Naive thymus-derived CD4-positive, alpha-beta T cell (primary cell): ENCODE results near the gene CACNA2D2. TPM values are rescaled to one million over a fixed set of nuclear protein-coding genes. Genes with fewer than 3 reads are reported as not detected.
A peak's percentile ranks its signal among the peaks of the same experiment; 100 is the strongest.

Experiments used
- ATAC-seq: fragments of 150-1000 bp; cut with Tn5 transposase; 2 replicates; pipeline ENCODE4 v1.10.0; 2021; ENCODE audit warnings: mild to moderate bottlenecking, moderate library complexity
- CTCF ChIA-PET: fragments of 350-600 bp; sonication (Branson Sonifier 250); formaldehyde crosslinking; loops from one replicate; lab custom pipeline; 2021; ENCODE audit warnings: antibody characterized with exemption; lab: Charles Lee
- POLR2A ChIA-PET: fragments of 350-600 bp; sonication (Branson Sonifier 250); formaldehyde crosslinking; loops from one replicate; lab custom pipeline; 2021; ENCODE audit warnings: antibody characterized with exemption, inconsistent platforms; lab: Charles Lee
- DNase-seq, 9 donors: peaks; one replicate each; pipeline versions ENCODE4 v3.0.0 to v3.0.0-alpha.2; 2020 to 2022; ENCODE audit warnings: mixed read lengths in 1 of 9
- H3K27ac ChIP-seq: one replicate; pipeline ENCODE4 v1.7.0; 2013; ENCODE audit warnings: mild to moderate bottlenecking, low read depth, low read length, moderate library complexity
- H3K27me3 ChIP-seq, 2 donors: one replicate each; pipeline ENCODE4 v1.7.0; 2013; ENCODE audit warnings: low read length in 2 of 2, mild to moderate bottlenecking in 2 of 2, moderate library complexity in 2 of 2; ENCODE audit not compliant: control insufficient read depth in 2 of 2, insufficient read depth in 2 of 2
- H3K36me3 ChIP-seq, 3 experiments: 1 replicate in 2 of 3; 2 replicates in 1 of 3; pipeline ENCODE4 v1.7.0; 2013; ENCODE audit warnings: low read length in 3 of 3, mild to moderate bottlenecking in 3 of 3, moderate library complexity in 1 of 3; ENCODE audit not compliant: insufficient read depth in 3 of 3, control insufficient read depth in 2 of 3
- H3K4me1 ChIP-seq, 2 donors: one replicate each; pipeline ENCODE4 v1.7.0; 2013; ENCODE audit warnings: low read length in 2 of 2, mild to moderate bottlenecking in 2 of 2, moderate library complexity in 1 of 2; ENCODE audit not compliant: control insufficient read depth in 2 of 2, insufficient read depth in 2 of 2
- H3K4me3 ChIP-seq: 2 replicates; pipeline ENCODE4 v1.7.0; 2013; ENCODE audit warnings: mild to moderate bottlenecking, low read length
- H3K9me3 ChIP-seq, 3 experiments: 1 replicate in 2 of 3; 2 replicates in 1 of 3; pipeline ENCODE4 v1.7.0; 2013; ENCODE audit warnings: low read length in 3 of 3; ENCODE audit not compliant: control insufficient read depth in 2 of 3
- H3K27ac Mint-ChIP-seq, 9 donors: one replicate each; pipeline ENCODE4 v1.8.0; 2020 to 2022; ENCODE audit warnings: mixed read lengths in 9 of 9, mild to moderate bottlenecking in 8 of 9, moderate library complexity in 5 of 9, inconsistent platforms in 2 of 9
- H3K27me3 Mint-ChIP-seq, 5 donors: one replicate each; pipeline ENCODE4 v1.8.0; 2021 to 2022; ENCODE audit warnings: mixed read lengths in 5 of 5, mild to moderate bottlenecking in 1 of 5
- H3K36me3 Mint-ChIP-seq, 5 donors: one replicate each; pipeline ENCODE4 v1.8.0; 2020 to 2022; ENCODE audit warnings: mixed read lengths in 5 of 5, mild to moderate bottlenecking in 3 of 5, inconsistent platforms in 1 of 5
- H3K4me1 Mint-ChIP-seq, 7 donors: one replicate each; pipeline ENCODE4 v1.8.0; 2020 to 2022; ENCODE audit warnings: mixed read lengths in 7 of 7, mild to moderate bottlenecking in 3 of 7, inconsistent platforms in 1 of 7
- H3K4me3 Mint-ChIP-seq, 10 donors: one replicate each; pipeline ENCODE4 v1.8.0; 2020 to 2022; ENCODE audit warnings: mild to moderate bottlenecking in 10 of 10, mixed read lengths in 10 of 10, moderate library complexity in 6 of 10, inconsistent platforms in 2 of 10
- H3K9me3 Mint-ChIP-seq, 11 donors: one replicate each; pipeline ENCODE4 v1.8.0; 2020 to 2022; ENCODE audit warnings: mixed read lengths in 11 of 11, mild to moderate bottlenecking in 4 of 11, inconsistent platforms in 1 of 11, moderate library complexity in 1 of 11
- intact Hi-C, 2 donors: fragments of 100-400 bp; cut with micrococcal nuclease; formaldehyde crosslinking; loops; one replicate each; pipeline ENCODE4 v1.15.1; 2023
- polyA plus RNA-seq, 2 donors: library from polyadenylated mRNA; unstranded; fragments of 300-500 nt; fragmentation: Illumina TruSeq; gene quantifications; one replicate each; pipeline ENCODE4 v1.2.3, GENCODE V29; 2021
- total RNA-seq, 6 experiments: library from RNA in 5 of 6; stranded (reverse) in 5 of 6; gene quantifications; 1 replicate in 5 of 6; 2 replicates in 1 of 6; pipeline ENCODE4 v1.2.3 and lab custom pipeline; 2021 to 2026

The CACNA2D2 gene
- total and polyA plus RNA-seq, 7 experiments from 2014 or later = 0.32 to 6.2 (median 2.0) TPM

GRCh38 chr3:50323092-50323600 lies 180.3 kb downstream of the CACNA2D2 start:
- Histone ChIP-seq H3K36me3 (peaks cover 0 to 18% (median 0%) of the 10 kb centered on the region in 3 experiments), H3K9me3 (no peaks in the 10 kb centered on the region), H3K4me3 (no peak overlapping the region), H3K4me1 (peaks cover 16 to 23% of the 10 kb centered on the region in 2 donors), H3K27ac (no peak overlapping the region), H3K27me3 (no peaks in the 10 kb centered on the region)
- Mint-ChIP-seq H3K36me3 (peaks cover 0 to 4% (median 0%) of the 10 kb centered on the region in 5 donors), H3K9me3 (no peaks in the 10 kb centered on the region), H3K4me1 (peaks cover 17 to 52% (median 43%) of the 10 kb centered on the region in 7 donors), H3K4me3 (peak overlapping the region in 6 of 10 donors; percentile 15 to 48 (median 31)), H3K27ac (peak overlapping the region in 8 of 9 donors; percentile 12 to 81 (median 52)), H3K27me3 (no peaks in the 10 kb centered on the region)
- ATAC-seq = no peak
- DNase-seq = no peak
- CTCF ChIA-PET = interaction anchor here (0.6 to 2.7 kb wide), 5 partner anchors 14 to 231 kb away, joined by 3 to 13 read pairs (median 3); partner anchors contain the start of genes HYAL3, IFRD2 and NAA80
- intact Hi-C loops = no loop called here
- POLR2A ChIA-PET = interaction anchor here (1.3 to 34.0 kb wide), 3 partner anchors 12 to 33 kb away, joined by 3 to 656 read pairs (median 27); partner anchors contain the start of genes CYB561D2, NPRL2, TMEM115 and ZMYND10

DNA sequence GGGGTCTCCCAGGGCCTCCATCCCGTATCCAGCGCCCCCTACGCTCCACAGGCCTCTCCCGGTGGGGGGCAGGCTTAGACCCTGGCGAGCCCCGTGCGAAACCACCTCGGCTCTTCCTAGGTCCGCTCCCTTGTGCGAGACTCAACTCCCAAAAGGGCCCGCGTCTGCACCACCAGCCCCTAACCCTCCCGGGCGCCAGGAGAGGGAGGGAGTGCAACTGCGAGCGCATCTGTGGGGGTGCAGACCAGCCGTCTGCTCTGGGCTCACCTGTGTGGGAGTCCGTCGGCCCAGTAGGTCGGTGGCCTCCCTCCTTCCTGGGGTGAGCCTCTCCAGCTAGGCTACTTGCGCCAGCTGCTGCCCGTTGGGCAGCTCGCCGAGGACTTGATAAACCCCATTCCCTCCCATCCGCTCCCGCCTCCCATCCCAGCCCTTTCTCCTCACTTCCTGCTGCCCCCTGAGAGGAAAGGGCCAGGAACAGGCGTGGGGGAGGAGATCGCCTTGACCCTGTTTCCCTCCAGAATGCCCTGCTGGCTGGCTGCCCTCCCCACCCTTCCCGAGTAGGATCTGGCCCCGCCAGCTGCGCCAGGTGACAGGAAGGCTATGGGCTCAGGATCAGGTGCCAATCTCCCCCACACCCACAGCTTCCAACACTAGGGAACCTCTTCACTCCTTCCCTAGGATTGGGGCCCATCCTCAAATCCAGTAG lies 180.9 kb downstream of the CACNA2D2 start, which contains the start of gene HYAL2:
HYAL2 (minus strand) TSS at position 360 of the 706 bp plus-strand sequence. CDS start 2,256 bp downstream, outside the sequence.
- DNase-seq (no peak), ATAC-seq (no peak)
- no peaks in the 10 kb centered on the region for H3K9me3 Mint-ChIP-seq
- Histone ChIP-seq H3K36me3 (peaks cover 0 to 14% (median 0%) of the 10 kb centered on the region in 3 experiments), H3K27me3 (no peaks in the 10 kb centered on the region), H3K4me1 (peaks cover 15 to 23% of the 10 kb centered on the region in 2 donors), H3K4me3 (peak within 1 kb of the TSS; percentile 97), H3K9me3 (no peaks in the 10 kb centered on the region), H3K27ac (peak within 1 kb of the TSS; percentile 95)
- peaks cover 17 to 49% (median 39%) of the 10 kb centered on the region in 7 donors for H3K4me1 Mint-ChIP-seq
- H3K27me3 Mint-ChIP-seq = no peaks in the 10 kb centered on the region
- POLR2A ChIA-PET = interaction anchor here (1.3 to 34.0 kb wide), 3 partner anchors 14 to 34 kb away, joined by 5 to 656 read pairs (median 27); partner anchors contain the start of genes CYB561D2, NPRL2, RASSF1 and TMEM115
- CTCF ChIA-PET = interaction anchor here (0.6 to 2.7 kb wide), 4 partner anchors 14 to 30 kb away, joined by 3 to 13 read pairs (median 3); partner anchors contain the start of genes HYAL3, IFRD2 and NAA80
- peak within 1 kb of the TSS; percentile 74 to 90 (median 82) for H3K4me3 Mint-ChIP-seq
- intact Hi-C loops = no loop called here
- H3K36me3 Mint-ChIP-seq = peaks cover 0 to 4% (median 0%) of the 10 kb centered on the region in 5 donors
- H3K27ac Mint-ChIP-seq = peak within 1 kb of the TSS; percentile 40 to 96 (median 93)

DNA sequence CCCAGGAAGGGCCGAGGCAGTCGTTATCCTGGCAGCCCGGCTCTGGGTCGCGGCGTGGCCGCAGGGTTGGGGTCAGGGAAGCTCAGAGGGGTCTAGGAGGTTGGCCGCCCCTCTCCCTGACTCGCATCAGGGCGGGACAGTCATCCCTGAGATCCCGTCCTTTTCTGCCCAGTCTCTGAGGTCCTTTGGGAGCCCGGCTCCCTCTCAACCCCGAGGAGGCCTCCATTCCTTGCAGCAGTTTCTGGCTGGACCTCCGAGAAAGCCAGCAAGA lies 181.4 kb downstream of the CACNA2D2 start:
- H3K4me1 ChIP-seq = peaks cover 11 to 23% of the 10 kb centered on the region in 2 donors
- peaks cover 0 to 14% (median 0%) of the 10 kb centered on the region in 3 experiments for H3K36me3 ChIP-seq
- peak overlapping the region; percentile 97 for H3K4me3 ChIP-seq
- DNase-seq (no peak), ATAC-seq (no peak)
- no peaks in the 10 kb centered on the region for H3K27me3 ChIP-seq
- intact Hi-C loops = no loop called here
- Mint-ChIP-seq H3K27me3 (no peaks in the 10 kb centered on the region), H3K9me3 (no peaks in the 10 kb centered on the region), H3K4me3 (peak overlapping the region in 7 of 10 donors; percentile 35 to 90 (median 81)), H3K36me3 (peaks cover 0 to 4% (median 0%) of the 10 kb centered on the region in 5 donors), H3K4me1 (peaks cover 17 to 45% (median 35%) of the 10 kb centered on the region in 7 donors), H3K27ac (peak overlapping the region in 2 of 9 donors; percentile 91 to 93)
- ChIA-PET POLR2A (interaction anchor here (1.3 to 34.0 kb wide), 4 partner anchors 15 to 34 kb away, joined by 5 to 656 read pairs (median 20); partner anchors contain the start of genes CYB561D2, HYAL3, NAA80 and NPRL2), CTCF (interaction anchor here (1.2 kb wide), 1 partner anchor 43 kb away, joined by 4 read pairs; no protein-coding TSS in a partner anchor)
- H3K27ac ChIP-seq = peak overlapping the region; percentile 95
- no peaks in the 10 kb centered on the region for H3K9me3 ChIP-seq

DNA sequence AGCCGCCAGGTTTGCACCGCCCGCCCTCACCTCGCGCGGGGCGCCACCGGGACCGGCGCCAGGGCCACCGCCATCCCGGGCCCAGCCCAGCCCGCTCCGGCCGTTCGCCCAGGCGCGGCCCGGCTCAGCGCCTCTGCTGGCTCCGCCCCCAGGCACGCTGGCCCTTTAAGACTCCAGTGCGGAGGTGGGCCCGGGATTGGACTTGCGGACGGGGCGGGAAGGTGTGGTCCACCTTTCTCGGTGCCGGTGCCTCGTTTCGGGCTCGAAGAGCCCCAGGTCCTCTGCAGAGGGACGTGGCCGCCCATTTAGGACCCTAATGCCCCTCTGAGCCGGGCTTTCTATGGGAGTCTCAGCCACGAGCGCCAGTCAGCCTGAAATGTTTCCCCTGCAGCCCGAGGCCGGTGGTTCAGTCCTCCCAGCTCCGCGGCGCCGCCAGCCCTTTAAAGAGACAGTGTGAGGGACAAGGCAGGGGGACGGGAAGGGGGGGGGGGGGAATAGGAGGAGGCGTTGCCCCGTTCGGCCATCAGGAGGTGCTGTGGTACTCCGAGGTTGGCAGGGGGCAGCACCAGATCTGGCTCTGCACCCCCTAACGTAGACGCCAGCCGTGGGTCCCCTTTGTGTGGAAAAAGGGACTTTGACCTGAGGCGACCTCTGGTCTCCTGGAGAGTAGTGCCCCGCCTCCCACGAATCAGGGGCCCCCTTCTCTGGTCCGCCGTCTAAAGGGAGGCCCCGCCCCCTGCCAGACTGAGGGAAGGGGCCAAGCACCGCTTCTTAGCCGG lies 181.9 kb downstream of the CACNA2D2 start:
- Histone ChIP-seq H3K27me3 (no peaks in the 10 kb centered on the region), H3K4me3 (peak overlapping the region; percentile 97), H3K4me1 (peaks cover 12 to 21% of the 10 kb centered on the region in 2 donors), H3K27ac (peak overlapping the region; percentile 95), H3K9me3 (no peaks in the 10 kb centered on the region), H3K36me3 (peaks cover 0 to 14% (median 0%) of the 10 kb centered on the region in 3 experiments)
- H3K4me1 Mint-ChIP-seq = peaks cover 21 to 45% (median 36%) of the 10 kb centered on the region in 7 donors
- ATAC-seq (peak; percentile 83), DNase-seq (peak; percentile 67 to 90 (median 83))
- H3K9me3 Mint-ChIP-seq = no peaks in the 10 kb centered on the region
- H3K4me3 Mint-ChIP-seq = peak overlapping the region; percentile 74 to 90 (median 82)
- intact Hi-C loops = loop anchor here (1.0 to 2.0 kb wide), 10 partner anchors 15 to 648 kb away; partner anchors contain the start of genes HYAL3 (in 2 of the 2), NAA80 (in 2 of the 2), CYB561D2 (in 1 of the 2) and IFRD2 (in 1 of the 2)
- H3K36me3 Mint-ChIP-seq = peaks cover 0 to 7% (median 0%) of the 10 kb centered on the region in 5 donors
- H3K27me3 Mint-ChIP-seq = no peaks in the 10 kb centered on the region
- ChIA-PET CTCF (interaction anchor here (0.7 to 1.2 kb wide), 3 partner anchors 16 to 43 kb away, joined by 3 to 4 read pairs (median 3); partner anchors contain the start of genes HYAL3 and NAA80), POLR2A (interaction anchor here (1.3 to 34.0 kb wide), 4 partner anchors 15 to 35 kb away, joined by 5 to 656 read pairs (median 20); partner anchors contain the start of genes CYB561D2, HYAL3, NAA80 and NPRL2)
- peak overlapping the region; percentile 40 to 96 (median 93) for H3K27ac Mint-ChIP-seq

DNA sequence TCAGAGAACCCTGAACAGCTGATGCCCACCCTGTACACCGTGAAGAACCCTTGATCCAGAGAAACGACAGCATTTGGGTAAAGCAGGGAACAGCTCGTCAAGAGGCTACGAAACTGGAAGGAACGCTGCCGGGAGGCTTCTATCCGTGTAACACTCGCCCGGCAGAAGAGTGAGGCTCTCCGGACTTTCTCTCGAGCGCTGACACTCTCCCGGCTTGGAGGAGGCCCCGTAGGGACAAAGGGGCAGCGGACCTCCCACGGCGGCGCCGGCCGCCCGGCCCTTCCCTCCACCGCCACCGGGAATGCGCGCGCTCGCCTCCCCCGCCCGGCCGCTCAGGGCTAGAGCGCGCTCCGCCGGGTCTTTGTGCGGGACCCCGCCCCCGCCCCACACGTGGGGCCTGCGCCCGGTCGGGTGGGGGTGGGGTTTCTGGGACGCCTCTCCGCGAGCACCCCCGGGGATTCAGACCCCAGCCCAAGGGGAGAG lies 182.5 kb downstream of the CACNA2D2 start:
- H3K4me1 Mint-ChIP-seq = peaks cover 26 to 45% (median 39%) of the 10 kb centered on the region in 7 donors
- Histone ChIP-seq H3K4me1 (peaks cover 14 to 27% of the 10 kb centered on the region in 2 donors), H3K4me3 (peak overlapping the region; percentile 97), H3K27ac (peak overlapping the region; percentile 95), H3K36me3 (peaks cover 0 to 10% (median 0%) of the 10 kb centered on the region in 3 experiments), H3K27me3 (no peaks in the 10 kb centered on the region), H3K9me3 (no peaks in the 10 kb centered on the region)
- no peaks in the 10 kb centered on the region for H3K9me3 Mint-ChIP-seq
- CTCF ChIA-PET = interaction anchor here (0.7 to 1.2 kb wide), 5 partner anchors 15 to 44 kb away, joined by 3 to 5 read pairs (median 3); partner anchors contain the start of genes HYAL3 and NAA80
- H3K36me3 Mint-ChIP-seq = peaks cover 0 to 10% (median 0%) of the 10 kb centered on the region in 5 donors
- peak in 3 of 9 donors; percentile 46 to 86 (median 49) for DNase-seq
- peak overlapping the region in 8 of 9 donors; percentile 62 to 93 (median 88) for H3K27ac Mint-ChIP-seq
- H3K4me3 Mint-ChIP-seq = peak overlapping the region; percentile 84 to 96 (median 92)
- ATAC-seq = peak; percentile 58
- POLR2A ChIA-PET = interaction anchor here (1.0 to 34.0 kb wide), 4 partner anchors 16 to 36 kb away, joined by 4 to 656 read pairs (median 20); partner anchors contain the start of genes CYB561D2, HYAL3, NAA80 and NPRL2
- H3K27me3 Mint-ChIP-seq = no peaks in the 10 kb centered on the region
- intact Hi-C loops = loop anchor here (1.0 to 2.0 kb wide), 10 partner anchors 16 to 648 kb away; partner anchors contain the start of genes HYAL3 (in 2 of the 2), NAA80 (in 2 of the 2), CYB561D2 (in 1 of the 2) and IFRD2 (in 1 of the 2)
